Embryonic facial prominence (tissue), 1 donor: Measurements from ENCODE around the gene TDG.
"Not testable (repeated sequence)": the region's sequence is repeated elsewhere in the genome, so short reads cannot be mapped to it uniquely, and the experiment has no call there.

Source experiments
- DNase-seq: peaks from one replicate; pipeline ENCODE4 v3.0.0-alpha.2; 2016; ENCODE audit errors: extremely low spot score

The TDG gene

DNA sequence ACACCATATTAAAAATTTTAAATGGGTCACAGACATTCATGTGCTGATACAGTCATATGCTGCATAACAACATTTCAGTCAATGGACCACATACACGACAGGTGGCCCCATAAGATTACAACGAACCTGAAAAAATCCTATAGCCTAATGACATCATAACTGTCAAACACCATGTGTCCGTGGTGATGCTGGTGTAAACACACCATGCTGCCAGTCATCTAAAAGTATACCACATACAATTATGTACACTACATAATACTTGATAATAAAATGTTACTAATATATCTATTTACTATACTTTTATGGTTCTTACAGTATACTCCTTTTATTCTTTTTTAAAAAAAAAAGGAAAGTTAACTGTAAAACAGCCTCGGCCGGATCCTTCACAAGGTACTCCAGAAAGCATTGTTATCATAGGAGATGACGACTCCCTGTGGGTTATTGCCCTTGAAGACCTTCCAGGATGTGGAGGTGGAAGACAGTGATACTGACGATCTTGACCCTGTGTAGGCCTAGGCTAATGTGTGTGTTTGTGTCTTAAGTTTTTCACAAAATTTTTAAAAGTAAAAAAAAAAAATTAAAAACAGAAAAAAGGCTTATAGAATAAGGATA is 5.0 kb upstream of the TDG start:
- DNase-seq: no peak

DNA sequence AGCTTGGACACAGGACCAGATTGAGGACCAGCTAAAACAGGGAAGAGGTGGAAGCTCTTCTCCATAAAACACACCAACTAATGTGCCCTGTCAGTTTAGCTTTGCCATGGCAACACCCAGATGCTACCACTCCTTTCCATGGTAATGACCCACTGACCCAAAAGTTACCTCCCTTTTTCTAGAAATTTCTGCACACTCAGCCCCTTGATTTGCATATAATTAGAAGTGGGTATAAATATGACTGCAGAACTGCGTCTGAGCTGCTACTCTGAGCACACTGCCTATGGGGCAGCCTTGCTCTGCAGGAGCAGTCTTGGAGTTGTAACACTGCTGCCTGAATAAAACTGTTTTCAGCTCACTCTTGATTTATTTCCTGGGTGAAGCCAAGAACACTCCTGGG is 3.2 kb upstream of the TDG start:
- DNase-seq: no peak

DNA sequence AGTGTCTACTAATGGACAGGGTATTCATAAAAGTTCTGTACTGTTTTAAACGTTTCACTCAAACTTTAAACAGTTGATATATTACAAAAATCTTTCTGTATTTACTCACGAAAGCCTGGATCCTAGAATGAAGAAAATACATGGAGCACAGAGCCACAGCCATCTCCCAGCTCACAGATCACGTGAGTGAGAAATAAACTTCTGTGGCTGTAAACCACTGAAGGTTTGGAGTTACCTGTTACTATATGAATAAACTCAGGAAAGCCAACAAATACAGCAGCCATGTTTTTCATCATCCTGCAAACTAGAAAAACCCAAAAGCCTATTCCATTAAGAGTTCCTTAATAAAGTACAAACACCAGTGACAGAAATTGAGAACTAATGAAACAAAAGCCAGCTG is 867 bp upstream of the TDG start:
- DNase-seq: no peak

GRCh38 chr12:103965255-103965589 is 450 bp upstream of the TDG start:
- DNase-seq: no peak

DNA sequence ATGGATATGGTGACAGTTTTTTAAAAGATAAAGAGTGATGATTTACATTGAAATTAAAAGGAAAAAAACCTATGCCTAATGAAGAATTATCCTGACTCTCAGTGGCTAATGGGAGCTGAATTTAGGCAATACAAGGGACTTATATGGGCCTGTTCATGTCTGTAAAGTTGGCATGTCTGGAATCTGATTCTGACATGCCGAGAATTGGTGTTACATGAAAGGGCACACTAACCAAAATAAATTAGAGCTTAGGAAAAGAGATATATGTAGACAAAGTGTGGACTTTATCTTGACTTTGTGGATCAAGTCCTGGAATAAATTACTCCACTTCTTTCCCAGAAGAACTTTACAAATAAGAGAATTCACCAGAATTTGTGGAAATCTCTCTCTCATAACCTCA is 1.1 kb downstream of the TDG start:
- no peak for DNase-seq

DNA sequence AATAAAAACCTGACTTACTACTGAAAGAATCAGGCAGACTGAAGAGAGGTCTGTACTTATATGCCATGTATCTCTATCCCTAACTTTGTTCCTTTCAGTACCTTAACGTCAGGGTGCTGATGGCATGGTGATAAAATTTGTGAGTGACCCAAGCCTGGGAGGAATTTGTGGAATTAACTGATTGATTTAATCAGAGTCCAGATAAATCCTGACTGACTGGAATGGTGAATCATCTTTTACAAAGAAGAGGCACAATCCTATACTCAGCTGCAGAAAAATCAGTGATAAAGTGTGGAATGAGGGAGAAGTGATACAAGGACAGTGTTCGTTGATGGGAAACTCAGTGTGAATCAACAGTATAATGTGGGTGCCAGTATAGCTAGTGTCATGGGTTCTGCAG is 3.7 kb downstream of the TDG start:
- DNase-seq: no peak

GRCh38 chr12:103973909-103974308 is 8.2 kb downstream of the TDG start:
- no peak for DNase-seq

DNA sequence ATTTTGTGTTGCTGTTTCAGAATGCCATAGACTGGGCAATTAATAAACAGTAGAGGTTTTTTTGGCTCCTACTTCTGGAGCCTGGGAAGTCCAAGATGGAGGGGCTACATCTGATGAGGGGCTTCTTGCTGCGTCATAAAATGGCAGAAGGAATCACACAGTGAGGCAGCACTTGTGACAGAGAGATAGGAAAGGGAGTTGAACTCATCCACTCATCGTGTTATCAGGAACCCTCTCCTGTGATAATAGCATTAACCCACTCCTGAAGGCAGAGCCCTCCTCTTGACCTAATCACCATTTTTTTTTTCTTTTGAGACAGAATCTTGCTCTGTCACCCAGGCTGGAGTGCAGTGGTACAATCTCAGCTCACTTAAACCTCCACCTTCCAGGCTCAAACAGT is 9.7 kb downstream of the TDG start:
- no peak for DNase-seq

- DNase-seq: no peak
These were observed 12.8 kb downstream of the TDG start for GRCh38 chr12:103978384-103978982.

- no peak for DNase-seq
These were observed 21.2 kb downstream of the TDG start for GRCh38 chr12:103986829-103987228.

- no peak for DNase-seq
These were observed 28.6 kb downstream of the TDG start for GRCh38 chr12:103994235-103994634.

GRCh38 chr12:103996595-103996994 is 30.9 kb downstream of the TDG start:
- DNase-seq: no peak

GRCh38 chr12:103997286-103997900 is 31.7 kb downstream of the TDG start:
- DNase-seq: no peak

DNA sequence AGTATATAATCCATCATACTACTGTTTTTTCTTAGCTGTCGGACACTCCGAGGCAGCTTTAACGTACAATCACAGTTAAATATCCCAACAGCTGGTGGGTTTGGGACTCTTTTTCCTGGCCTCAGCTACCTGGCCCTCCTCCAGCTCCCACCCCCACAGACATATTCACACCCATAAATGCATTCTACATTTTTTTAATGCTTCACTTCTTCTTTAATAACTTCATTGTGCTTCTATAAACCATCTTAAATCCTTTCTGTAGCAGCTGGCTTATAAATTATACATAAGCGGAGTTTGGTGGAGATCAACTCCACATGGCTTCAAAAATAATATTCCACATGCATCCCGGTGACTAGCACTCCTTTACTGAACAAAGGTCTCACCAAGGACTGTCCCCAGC is 33.3 kb downstream of the TDG start:
- DNase-seq: peak; percentile 23

DNA sequence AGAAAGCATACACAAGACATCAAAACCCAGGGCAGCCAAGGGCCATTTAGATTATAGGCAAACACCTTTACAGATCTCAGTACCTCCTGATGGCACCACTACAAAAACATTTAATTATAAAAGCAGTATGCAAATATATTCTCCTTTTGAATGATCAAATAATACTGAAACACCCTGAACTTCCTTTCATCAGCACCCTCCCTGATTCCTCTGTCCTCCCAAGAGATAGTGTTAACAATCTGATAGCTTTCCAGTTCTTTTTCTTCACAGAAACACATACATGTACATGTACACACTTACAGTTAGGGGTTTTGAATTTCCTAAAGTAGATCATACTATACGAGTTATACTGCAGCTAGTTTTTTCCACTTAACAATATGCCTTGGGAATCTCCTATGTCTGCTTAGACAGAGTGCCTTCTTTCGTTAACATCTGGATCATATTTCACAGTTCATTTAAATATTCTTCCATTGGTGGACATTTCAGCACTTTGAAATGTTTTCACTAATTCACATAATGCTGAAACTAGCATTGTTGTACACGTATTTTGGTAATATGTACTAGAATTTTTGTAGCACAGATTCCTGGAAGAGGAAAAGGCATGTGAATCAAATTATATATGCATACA is 35.2 kb downstream of the TDG start:
- no peak for DNase-seq

DNA sequence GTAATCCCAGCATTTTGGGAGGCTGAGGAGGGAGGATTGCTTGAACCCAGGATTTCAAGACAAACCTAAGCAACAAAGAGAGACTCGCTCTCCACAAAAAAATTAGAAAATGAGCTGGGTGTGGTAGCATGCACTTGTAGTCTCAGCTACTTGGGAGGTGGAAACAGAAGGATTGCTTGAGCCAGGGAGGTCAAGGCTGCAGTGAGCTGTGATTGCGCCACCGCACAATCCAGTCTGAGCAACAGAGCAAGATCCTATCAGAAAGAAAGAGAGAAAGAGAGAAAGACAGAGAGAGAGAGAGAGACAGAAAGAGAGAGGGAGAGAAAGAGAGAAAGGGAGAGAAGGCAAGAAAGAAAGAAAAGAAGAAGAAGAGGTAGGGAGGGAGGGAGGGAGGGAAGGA is 37.0 kb downstream of the TDG start:
- DNase-seq: no peak

DNA sequence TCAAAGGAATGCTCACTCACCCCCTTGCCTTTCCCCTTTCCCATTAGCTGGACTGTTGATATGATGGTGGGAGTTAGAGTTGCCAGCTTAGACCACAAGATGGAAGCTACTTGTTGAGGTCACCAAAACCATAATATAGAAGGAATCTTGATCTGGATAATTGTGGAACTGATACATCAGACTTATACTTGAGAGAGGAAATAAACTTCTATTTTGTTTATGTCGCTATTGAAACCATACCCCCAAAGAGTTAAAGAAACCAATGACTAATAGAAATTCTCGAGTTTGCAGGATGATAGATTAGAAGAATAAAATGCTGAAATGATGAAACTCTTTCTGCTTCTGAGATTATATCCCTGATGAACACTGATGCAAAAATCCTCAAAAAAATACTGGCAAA is 37.9 kb downstream of the TDG start:
- DNase-seq: no peak

- DNase-seq: no peak
These were observed 41.3 kb downstream of the TDG start for GRCh38 chr12:104006929-104007328.

DNA sequence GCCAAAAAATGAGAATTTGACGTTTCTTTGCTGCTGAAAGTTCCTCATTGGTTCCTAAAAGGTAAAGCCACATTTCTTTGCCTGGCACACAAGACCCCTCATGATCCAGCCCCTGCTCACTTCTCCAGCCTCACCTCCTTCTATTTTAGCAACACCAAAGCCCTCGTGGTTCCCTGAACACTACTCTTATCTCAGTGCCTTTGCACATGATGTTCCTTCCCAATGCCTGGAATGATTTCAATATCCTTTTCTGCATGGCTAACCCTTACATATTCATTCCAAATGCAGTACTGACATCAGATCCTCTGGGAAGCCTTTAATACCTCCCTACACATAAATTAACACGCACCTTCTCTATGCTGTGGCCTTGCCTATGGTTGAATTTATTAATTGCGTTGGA is 44.4 kb downstream of the TDG start:
- no peak for DNase-seq

DNA sequence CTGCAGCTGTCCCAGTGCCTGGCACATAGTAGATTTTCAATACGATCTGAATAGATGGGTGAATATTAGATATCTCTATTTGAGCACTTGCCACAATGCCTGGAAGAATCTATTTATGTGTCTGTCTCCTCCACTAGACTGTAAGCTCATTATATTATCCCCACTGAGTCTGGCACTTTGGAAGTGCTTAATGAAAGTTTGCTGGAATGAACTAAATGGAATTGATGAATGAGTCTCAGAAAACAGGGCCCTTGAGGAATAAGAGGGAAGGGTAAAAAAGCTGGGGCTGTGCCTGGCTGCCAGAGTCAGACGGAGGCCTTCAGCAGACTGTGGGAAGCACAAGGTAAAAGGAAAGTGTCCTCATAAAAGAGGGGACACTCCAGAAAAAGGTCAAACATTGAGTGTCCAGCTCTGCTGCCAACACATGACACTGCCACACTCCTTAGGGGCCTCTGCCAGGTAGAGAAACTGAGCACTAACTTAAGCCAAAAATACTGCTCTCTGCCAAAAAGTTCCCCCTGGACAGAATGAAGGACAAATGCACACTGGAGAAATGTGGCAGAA is 45.0 kb downstream of the TDG start:
- no peak for DNase-seq

DNA sequence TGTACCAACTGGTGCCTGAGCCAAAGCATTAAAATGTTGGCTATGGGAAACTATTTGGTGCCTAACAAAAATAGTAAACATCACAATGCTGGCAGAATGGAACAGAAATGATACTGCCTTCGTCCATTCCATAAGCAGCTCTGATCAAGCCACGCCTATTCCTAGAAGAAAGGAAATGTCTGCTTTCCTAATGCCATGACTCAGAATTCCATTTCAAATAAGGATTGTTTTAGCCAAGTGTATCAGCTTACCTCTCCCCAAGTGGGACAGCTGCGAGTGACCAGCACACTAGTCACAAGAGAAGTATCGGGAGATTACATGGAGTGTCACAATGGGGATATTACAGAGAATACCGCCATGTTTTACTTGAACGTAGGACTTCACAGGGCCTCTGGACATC is 45.6 kb downstream of the TDG start:
- no peak for DNase-seq

DNA sequence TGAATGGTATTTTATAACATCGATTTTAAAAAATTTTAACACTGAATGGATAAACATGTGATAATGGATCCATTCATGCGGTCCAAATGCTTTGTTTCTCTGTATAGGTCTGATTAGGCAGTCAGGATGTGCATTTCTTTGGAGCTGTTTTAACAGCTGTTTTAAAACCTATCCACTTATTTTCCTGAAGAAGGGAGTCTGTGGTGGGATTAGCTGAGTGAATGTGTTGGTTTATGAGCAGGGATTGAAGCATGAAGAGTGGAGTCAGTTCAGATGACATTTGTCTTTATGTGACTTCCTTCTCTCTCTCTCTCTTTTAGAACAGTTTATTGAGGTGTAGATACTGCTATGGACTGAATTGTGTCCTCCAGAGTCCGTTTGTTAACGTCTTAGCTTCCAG is 46.7 kb downstream of the TDG start:
- no peak for DNase-seq

GRCh38 chr12:104021862-104022261 is 56.2 kb downstream of the TDG start:
- not testable (repeated sequence) for DNase-seq
